ENCODE measurements around the gene GRIA1. TPM values are rescaled to one million over a fixed set of nuclear protein-coding genes. Genes with fewer than 3 reads are reported as not detected.

GRIA1 gene
- total RNA-seq, 1 donor from 2014 or later = not detected

DNA sequence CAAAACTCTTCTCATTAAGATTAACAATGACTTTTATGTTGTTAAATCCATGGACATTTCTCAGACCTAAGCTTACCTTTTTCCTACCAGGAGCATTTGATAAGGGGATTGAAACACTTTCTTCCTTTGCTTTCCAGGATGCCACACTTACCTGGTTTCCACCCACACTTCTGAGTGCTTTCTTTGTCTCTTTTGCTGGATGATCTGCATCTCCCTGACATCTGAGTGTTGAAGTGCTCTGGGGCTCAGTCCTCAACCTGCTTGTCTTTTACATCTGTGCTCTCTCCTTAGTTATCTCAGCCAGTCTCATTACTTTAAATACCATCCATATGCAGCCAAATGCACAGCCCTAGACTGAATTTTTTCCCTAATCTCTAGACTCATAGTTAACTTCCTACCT is 22.9 kb upstream of the GRIA1 start:
- Mint-ChIP-seq H3K27me3 (no peaks in the 10 kb centered on the region), H3K27ac (no peak overlapping the region), H3K9me3 (ENCODE audit: low read depth) (no peaks in the 10 kb centered on the region), H3K36me3 (ENCODE audit: insufficient read depth) (no peaks in the 10 kb centered on the region), H3K4me3 (ENCODE audit: low read depth) (no peak overlapping the region), H3K4me1 (ENCODE audit: low read depth) (no peaks in the 10 kb centered on the region)
- TF ChIP-seq CTCF (IDR thresholded peaks at IDR 0.05; ENCODE audit: unreplicated experiment) = no peak
- DNase-seq (ENCODE audit: low spot score, unreplicated experiment) = no peak

- Mint-ChIP-seq H3K9me3 (ENCODE audit: low read depth) (peaks cover 13% of the 10 kb centered on the region), H3K36me3 (ENCODE audit: insufficient read depth) (no peaks in the 10 kb centered on the region), H3K27me3 (no peaks in the 10 kb centered on the region), H3K4me3 (ENCODE audit: low read depth) (no peak overlapping the region), H3K27ac (no peak overlapping the region), H3K4me1 (ENCODE audit: low read depth) (no peaks in the 10 kb centered on the region)
- no peak for TF ChIP-seq CTCF (IDR thresholded peaks at IDR 0.05; ENCODE audit: unreplicated experiment)
- no peak for DNase-seq (ENCODE audit: low spot score, unreplicated experiment)
Observed at GRCh38 chr5:153469423-153469822, 21.0 kb upstream of the GRIA1 start.

GRCh38 chr5:153470736-153471135 is 19.7 kb upstream of the GRIA1 start:
- DNase-seq (ENCODE audit: low spot score, unreplicated experiment) = no peak
- Mint-ChIP-seq H3K36me3 (ENCODE audit: insufficient read depth) (no peaks in the 10 kb centered on the region), H3K9me3 (ENCODE audit: low read depth) (peaks cover 13% of the 10 kb centered on the region), H3K27me3 (peaks cover 4% of the 10 kb centered on the region), H3K4me3 (ENCODE audit: low read depth) (no peak overlapping the region), H3K27ac (no peak overlapping the region), H3K4me1 (ENCODE audit: low read depth) (no peaks in the 10 kb centered on the region)
- TF ChIP-seq CTCF (IDR thresholded peaks at IDR 0.05; ENCODE audit: unreplicated experiment) = no peak

DNA sequence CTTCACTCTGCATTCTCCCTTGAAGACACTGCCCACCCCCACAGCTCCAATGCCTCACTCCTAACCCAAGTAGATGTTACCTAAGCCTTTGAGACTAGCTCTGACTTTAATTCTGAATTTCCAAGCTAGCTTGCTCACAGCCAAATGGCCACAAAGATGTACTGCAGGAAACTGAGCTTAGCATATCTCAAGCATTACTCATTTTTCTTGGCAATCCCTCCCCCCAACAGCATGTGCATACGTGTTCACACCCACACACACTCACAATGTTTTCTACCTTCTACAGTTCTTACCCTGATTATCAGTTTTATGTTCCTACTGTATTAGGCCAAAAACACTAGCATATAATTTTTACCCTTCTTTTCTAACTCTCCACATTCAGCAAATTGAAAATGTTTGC is 13.7 kb upstream of the GRIA1 start:
- Mint-ChIP-seq H3K4me1 (ENCODE audit: low read depth) (no peaks in the 10 kb centered on the region), H3K4me3 (ENCODE audit: low read depth) (no peak overlapping the region), H3K36me3 (ENCODE audit: insufficient read depth) (no peaks in the 10 kb centered on the region), H3K9me3 (ENCODE audit: low read depth) (peaks cover 13% of the 10 kb centered on the region), H3K27ac (no peak overlapping the region), H3K27me3 (peaks cover 4% of the 10 kb centered on the region)
- DNase-seq (ENCODE audit: low spot score, unreplicated experiment) = no peak
- TF ChIP-seq CTCF (IDR thresholded peaks at IDR 0.05; ENCODE audit: unreplicated experiment) = no peak

DNA sequence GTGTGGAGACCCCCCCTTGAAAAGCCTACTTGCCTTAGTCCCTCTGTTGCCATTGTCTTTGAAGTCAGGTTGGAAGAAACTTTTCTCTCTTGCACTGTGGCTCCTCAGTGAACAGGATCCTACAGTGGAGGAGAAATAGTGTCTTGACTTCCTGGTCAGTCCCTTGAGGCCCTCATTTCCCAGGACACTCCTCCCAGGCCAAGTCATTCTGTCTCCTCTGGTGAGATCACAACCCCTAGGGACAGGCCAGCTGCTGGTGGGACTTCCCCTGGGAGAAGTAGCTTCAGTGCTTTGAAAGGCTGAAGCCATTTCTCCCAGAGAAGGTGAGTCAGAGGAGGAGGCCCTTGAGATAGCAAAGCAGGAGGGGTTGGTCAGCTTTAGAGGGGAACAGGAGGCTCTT is 10.1 kb upstream of the GRIA1 start:
- no peak for TF ChIP-seq CTCF (IDR thresholded peaks at IDR 0.05; ENCODE audit: unreplicated experiment)

More for the DNA sequence above, 10.1 kb upstream of the GRIA1 start:
- no peak overlapping the region for H3K27ac Mint-ChIP-seq
- peaks cover 7% of the 10 kb centered on the region for H3K27me3 Mint-ChIP-seq
- H3K36me3 Mint-ChIP-seq (ENCODE audit: insufficient read depth) = no peaks in the 10 kb centered on the region
- H3K4me1 Mint-ChIP-seq (ENCODE audit: low read depth) = no peaks in the 10 kb centered on the region
- no peaks in the 10 kb centered on the region for H3K9me3 Mint-ChIP-seq (ENCODE audit: low read depth)
- no peak for DNase-seq (ENCODE audit: low spot score, unreplicated experiment)
- no peak overlapping the region for H3K4me3 Mint-ChIP-seq (ENCODE audit: low read depth)
